ENCODE data around the gene VPS13C.

VPS13C gene

GRCh38 chr15:61839546-61839945, 220.7 kb downstream of the VPS13C start:
- no peak for DNase-seq

GRCh38 chr15:61835496-61836106, 224.6 kb downstream of the VPS13C start:
- peak; percentile 53 for DNase-seq

- DNase-seq = no peak
Measured at GRCh38 chr15:61835029-61835428, 225.2 kb downstream of the VPS13C start.

- peak; percentile 68 for DNase-seq
Measured at GRCh38 chr15:61834076-61834697, 226.1 kb downstream of the VPS13C start.

GRCh38 chr15:61832223-61832622, 228.0 kb downstream of the VPS13C start:
- no peak for DNase-seq

GRCh38 chr15:61831505-61831921, 228.7 kb downstream of the VPS13C start:
- no peak for DNase-seq

GRCh38 chr15:61830536-61831330, 229.5 kb downstream of the VPS13C start:
- DNase-seq = no peak

- no peak for DNase-seq
Measured at GRCh38 chr15:61829514-61829889, 230.7 kb downstream of the VPS13C start.

- DNase-seq = no peak
Measured at GRCh38 chr15:61828860-61829513, 231.3 kb downstream of the VPS13C start.

GRCh38 chr15:61828008-61828407, 232.2 kb downstream of the VPS13C start:
- no peak for DNase-seq

- no peak for DNase-seq
Measured at GRCh38 chr15:61827131-61827530, 233.1 kb downstream of the VPS13C start.

- no peak for DNase-seq
Measured at GRCh38 chr15:61824291-61824690, 236.0 kb downstream of the VPS13C start.

GRCh38 chr15:61822511-61822910, 237.7 kb downstream of the VPS13C start:
- no peak for DNase-seq

- no peak for DNase-seq
Measured at GRCh38 chr15:61820951-61821350, 239.3 kb downstream of the VPS13C start.

- DNase-seq = no peak
Measured at GRCh38 chr15:61820212-61820611, 240.0 kb downstream of the VPS13C start.

GRCh38 chr15:61819386-61819785, 240.9 kb downstream of the VPS13C start:
- DNase-seq = no peak

GRCh38 chr15:61818801-61819200, 241.4 kb downstream of the VPS13C start:
- DNase-seq = no peak

GRCh38 chr15:61816856-61817255, 243.4 kb downstream of the VPS13C start:
- no peak for DNase-seq

- no peak for DNase-seq
Measured at GRCh38 chr15:61815356-61816083, 244.7 kb downstream of the VPS13C start.

GRCh38 chr15:61812476-61812875, 247.8 kb downstream of the VPS13C start:
- no peak for DNase-seq

GRCh38 chr15:61811952-61812351, 248.3 kb downstream of the VPS13C start:
- no peak for DNase-seq

- no peak for DNase-seq
Measured at GRCh38 chr15:61809216-61809615, 251.0 kb downstream of the VPS13C start.

All from activated gamma-delta T cell treated with Interleukin-2 at 50 U/mL for 16 hours (primary cell).